ENCODE measurements around the gene OR1F1.

OR1F1 gene

GRCh38 chr16:3207086-3207953, 19.3 kb downstream of the OR1F1 start:
- Histone ChIP-seq H3K27ac (no peak overlapping the region), H3K27me3 (ENCODE audit: insufficient read depth, low read depth) (no peaks in the 10 kb centered on the region), H3K4me3 (IDR thresholded peaks at IDR 0.05; ENCODE audit: insufficient read depth, low read depth, low read length) (no peak overlapping the region), H3K4me2 (no peak overlapping the region), H4K20me1 (ENCODE audit: insufficient read depth) (no peaks in the 10 kb centered on the region), H2AFZ (ENCODE audit: low read depth) (no peak overlapping the region), H3K79me2 (ENCODE audit: insufficient read depth, low read depth) (no peaks in the 10 kb centered on the region), H3K4me1 (ENCODE audit: low read depth, poor library complexity, severe bottlenecking) (peaks cover 6% of the 10 kb centered on the region), H3K9ac (no peak overlapping the region), H3K36me3 (ENCODE audit: insufficient read depth) (no peaks in the 10 kb centered on the region)
- TF ChIP-seq CTCF (conservative IDR thresholded peaks at IDR 0.05; ENCODE audit: low read depth, low read length) = no peak

DNA sequence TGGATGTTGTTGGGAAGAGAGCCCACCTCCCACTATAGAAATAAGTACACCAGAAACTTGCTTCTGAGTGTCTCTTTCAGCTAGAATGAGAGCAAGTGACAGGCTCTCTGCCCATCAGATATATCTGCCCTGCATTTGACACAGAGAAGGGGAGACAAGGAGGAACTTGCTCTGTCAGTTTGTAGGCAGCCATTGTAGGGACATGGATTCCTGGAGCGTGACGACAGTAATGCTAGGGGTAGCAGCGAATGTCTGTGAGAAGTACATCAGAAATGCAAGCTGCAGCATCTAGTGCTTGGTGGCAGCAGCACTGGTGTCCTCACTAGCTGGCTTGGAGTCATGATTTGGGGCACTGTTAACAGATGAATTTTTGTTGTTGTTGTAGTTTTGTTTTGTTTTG, 24.0 kb downstream of the OR1F1 start:
- peaks cover 39% of the 10 kb centered on the region for H3K4me1 ChIP-seq (ENCODE audit: low read depth, poor library complexity, severe bottlenecking)
- no peaks in the 10 kb centered on the region for H3K36me3 ChIP-seq (ENCODE audit: insufficient read depth)

DNA sequence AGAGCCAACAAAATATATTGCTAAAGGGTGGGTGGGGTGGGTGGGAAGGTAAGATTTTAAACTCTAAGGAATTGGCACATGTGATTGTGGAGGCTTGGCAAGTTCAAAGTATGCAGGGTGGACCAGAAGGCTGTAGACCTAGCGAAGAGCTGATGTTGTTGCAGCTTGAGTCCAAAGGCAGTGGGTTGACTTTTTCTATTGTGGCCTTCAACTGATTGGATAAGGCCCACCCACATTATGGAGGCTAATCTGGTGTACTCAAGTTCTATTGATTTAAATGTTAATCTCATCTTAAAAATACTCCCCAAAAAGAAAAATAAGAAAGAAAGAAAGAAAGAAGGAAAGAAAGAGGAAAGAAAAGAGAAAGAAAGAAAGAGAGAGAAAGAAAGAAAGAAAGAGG, 24.6 kb downstream of the OR1F1 start:
- Histone ChIP-seq H3K4me1 (ENCODE audit: low read depth, poor library complexity, severe bottlenecking) (peaks cover 45% of the 10 kb centered on the region), H3K27me3 (ENCODE audit: insufficient read depth, low read depth) (no peaks in the 10 kb centered on the region), H2AFZ (ENCODE audit: low read depth) (no peak overlapping the region), H3K9ac (no peak overlapping the region), H3K27ac (no peak overlapping the region), H3K4me2 (no peak overlapping the region), H3K36me3 (ENCODE audit: insufficient read depth) (no peaks in the 10 kb centered on the region), H4K20me1 (ENCODE audit: insufficient read depth) (no peaks in the 10 kb centered on the region), H3K79me2 (ENCODE audit: insufficient read depth, low read depth) (no peaks in the 10 kb centered on the region), H3K4me3 (IDR thresholded peaks at IDR 0.05; ENCODE audit: insufficient read depth, low read depth, low read length) (no peak overlapping the region)
- TF ChIP-seq CTCF (conservative IDR thresholded peaks at IDR 0.05; ENCODE audit: low read depth, low read length) = no peak

More for the DNA sequence above, 24.0 kb downstream of the OR1F1 start:
- Histone ChIP-seq H3K4me2 (no peak overlapping the region), H3K27ac (no peak overlapping the region), H4K20me1 (ENCODE audit: insufficient read depth) (no peaks in the 10 kb centered on the region), H3K79me2 (ENCODE audit: insufficient read depth, low read depth) (no peaks in the 10 kb centered on the region), H2AFZ (ENCODE audit: low read depth) (no peak overlapping the region), H3K9ac (no peak overlapping the region), H3K4me3 (IDR thresholded peaks at IDR 0.05; ENCODE audit: insufficient read depth, low read depth, low read length) (no peak overlapping the region), H3K27me3 (ENCODE audit: insufficient read depth, low read depth) (no peaks in the 10 kb centered on the region)
- no peak for TF ChIP-seq CTCF (conservative IDR thresholded peaks at IDR 0.05; ENCODE audit: low read depth, low read length)

DNA sequence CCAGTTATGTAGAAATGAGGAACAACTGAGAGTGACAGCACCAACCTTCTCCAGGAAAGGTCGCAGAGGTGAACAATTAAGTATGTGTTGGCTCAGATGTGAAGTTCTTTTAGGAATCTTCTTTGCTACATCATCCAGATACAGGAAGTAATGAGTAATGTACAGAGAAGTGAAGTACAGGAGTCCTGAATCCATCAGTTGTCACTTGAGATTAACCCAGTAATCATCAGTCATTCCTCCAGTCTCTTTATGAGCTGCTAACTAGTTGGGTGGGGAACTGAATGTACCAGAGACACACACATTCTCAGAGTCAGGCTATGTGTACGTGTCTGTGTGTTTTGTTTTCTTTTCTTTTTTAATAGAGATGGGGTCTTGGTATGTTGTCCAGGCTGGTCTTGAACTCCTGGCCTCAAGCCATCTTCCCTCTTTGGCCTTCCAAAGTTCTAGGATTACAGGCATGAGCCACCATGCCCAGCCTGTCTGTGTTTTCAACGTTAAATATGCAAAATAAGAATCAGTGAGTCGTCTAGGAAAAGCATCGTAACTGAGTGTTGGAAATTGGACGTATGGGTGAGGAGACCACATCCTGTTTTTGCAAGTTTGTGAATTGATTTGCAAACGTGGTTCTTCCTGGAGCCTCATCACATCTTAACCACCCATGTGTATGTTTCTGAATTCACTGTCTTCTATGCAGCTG, 27.0 kb downstream of the OR1F1 start:
- H4K20me1 ChIP-seq (ENCODE audit: insufficient read depth) = no peaks in the 10 kb centered on the region
- H3K79me2 ChIP-seq (ENCODE audit: insufficient read depth, low read depth) = no peaks in the 10 kb centered on the region
- no peak for TF ChIP-seq CTCF (conservative IDR thresholded peaks at IDR 0.05; ENCODE audit: low read depth, low read length)
- no peaks in the 10 kb centered on the region for H3K36me3 ChIP-seq (ENCODE audit: insufficient read depth)
- H2AFZ ChIP-seq (ENCODE audit: low read depth) = peak overlapping the region; percentile 50; the same call in 1 of the 2 replicates
- peak overlapping the region; percentile 76 for H3K27ac ChIP-seq
- H3K4me1 ChIP-seq (ENCODE audit: low read depth, poor library complexity, severe bottlenecking) = peaks cover 54% of the 10 kb centered on the region
- H3K27me3 ChIP-seq (ENCODE audit: insufficient read depth, low read depth) = no peaks in the 10 kb centered on the region
- H3K4me2 ChIP-seq = peak overlapping the region; percentile 41
- H3K9ac ChIP-seq = peak overlapping the region; percentile 19; the same call in 1 of the 2 replicates
- no peak overlapping the region for H3K4me3 ChIP-seq (IDR thresholded peaks at IDR 0.05; ENCODE audit: insufficient read depth, low read depth, low read length)
